Measurements from ENCODE around the gene LHPP.

LHPP gene

DNA sequence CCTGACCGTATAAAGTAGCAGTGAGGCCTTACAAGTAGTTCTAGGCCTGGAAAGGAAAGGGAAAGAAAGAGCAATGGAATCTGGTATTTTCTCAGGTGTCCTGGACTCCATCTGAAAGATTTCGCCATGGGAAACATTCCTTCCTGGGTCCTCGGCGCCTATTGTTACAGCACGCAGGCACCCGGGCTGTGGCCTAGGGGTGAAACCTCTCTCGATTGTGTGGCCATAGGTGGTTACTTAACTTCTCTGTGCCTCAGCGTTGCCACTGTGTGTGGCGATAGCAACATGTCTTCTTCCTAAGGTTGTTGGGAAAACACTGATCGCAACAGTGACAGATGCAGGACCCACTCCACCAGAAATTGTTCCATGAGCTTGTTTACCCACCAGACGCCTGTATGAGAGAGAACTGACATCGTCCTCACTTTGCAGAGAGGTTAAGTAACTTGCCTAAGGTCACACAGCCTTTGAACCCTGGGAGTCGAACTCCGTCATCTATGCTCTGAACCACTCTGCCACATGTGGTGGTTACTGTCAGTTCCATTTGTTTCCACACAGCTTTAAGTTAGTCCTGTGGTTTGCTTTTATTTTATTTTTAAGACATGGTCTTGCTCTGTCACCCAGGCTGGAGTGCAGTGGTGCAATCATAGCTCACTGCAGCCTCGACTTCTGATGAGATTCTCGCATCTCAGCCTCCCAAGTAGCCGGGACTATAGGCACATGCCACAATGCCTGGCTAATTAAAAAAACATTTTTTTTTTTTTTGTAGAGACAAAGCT, 73.4 kb downstream of the LHPP start:
- H2BK5ac ChIP-seq (ENCODE audit: low read length), result no peak overlapping the region
- no peak overlapping the region for H4K8ac ChIP-seq (ENCODE audit: low read depth, low read length)
- no peak overlapping the region for H2BK120ac ChIP-seq (ENCODE audit: low read depth, low read length)
- no peak overlapping the region for H3K27ac ChIP-seq (ENCODE audit: low read depth, low read length)
- H3K79me2 ChIP-seq (ENCODE audit: control insufficient read depth, insufficient read depth, low read length), result no peaks in the 10 kb centered on the region
- H3K4me1 ChIP-seq (ENCODE audit: control insufficient read depth, low read depth, low read length), result peaks cover 2% of the 10 kb centered on the region
- no peak overlapping the region for H3K4ac ChIP-seq (ENCODE audit: low read depth, low read length)
- DNase-seq, result no peak
- WGBS (ENCODE audit: extremely low coverage, insufficient coverage, low lambda C conversion rate), result no CpG with 5 or more reads among the region's 17 CpGs
- no peak overlapping the region for H3K18ac ChIP-seq (ENCODE audit: low read length)
- no peak overlapping the region for H4K5ac ChIP-seq (ENCODE audit: low read length)
- H2BK15ac ChIP-seq (replicated peaks; ENCODE audit: low read depth), result no peak overlapping the region
- no peaks in the 10 kb centered on the region for H3K27me3 ChIP-seq (ENCODE audit: insufficient read depth, low read length, poor library complexity)
- H2AK5ac ChIP-seq (ENCODE audit: low read length), result no peak overlapping the region
- no peak overlapping the region for H3K56ac ChIP-seq (ENCODE audit: low read length)
- H3K9ac ChIP-seq (ENCODE audit: low read length), result no peak overlapping the region
- no peaks in the 10 kb centered on the region for H3K79me1 ChIP-seq (ENCODE audit: low read length)
- H3K23ac ChIP-seq (ENCODE audit: low read length), result no peak overlapping the region
- H3K4me3 ChIP-seq (ENCODE audit: low read length), result no peak overlapping the region
- H3K4me2 ChIP-seq (ENCODE audit: low read length), result no peak overlapping the region
- H3K36me3 ChIP-seq (ENCODE audit: control insufficient read depth, insufficient read depth, low read length), result no peaks in the 10 kb centered on the region

DNA sequence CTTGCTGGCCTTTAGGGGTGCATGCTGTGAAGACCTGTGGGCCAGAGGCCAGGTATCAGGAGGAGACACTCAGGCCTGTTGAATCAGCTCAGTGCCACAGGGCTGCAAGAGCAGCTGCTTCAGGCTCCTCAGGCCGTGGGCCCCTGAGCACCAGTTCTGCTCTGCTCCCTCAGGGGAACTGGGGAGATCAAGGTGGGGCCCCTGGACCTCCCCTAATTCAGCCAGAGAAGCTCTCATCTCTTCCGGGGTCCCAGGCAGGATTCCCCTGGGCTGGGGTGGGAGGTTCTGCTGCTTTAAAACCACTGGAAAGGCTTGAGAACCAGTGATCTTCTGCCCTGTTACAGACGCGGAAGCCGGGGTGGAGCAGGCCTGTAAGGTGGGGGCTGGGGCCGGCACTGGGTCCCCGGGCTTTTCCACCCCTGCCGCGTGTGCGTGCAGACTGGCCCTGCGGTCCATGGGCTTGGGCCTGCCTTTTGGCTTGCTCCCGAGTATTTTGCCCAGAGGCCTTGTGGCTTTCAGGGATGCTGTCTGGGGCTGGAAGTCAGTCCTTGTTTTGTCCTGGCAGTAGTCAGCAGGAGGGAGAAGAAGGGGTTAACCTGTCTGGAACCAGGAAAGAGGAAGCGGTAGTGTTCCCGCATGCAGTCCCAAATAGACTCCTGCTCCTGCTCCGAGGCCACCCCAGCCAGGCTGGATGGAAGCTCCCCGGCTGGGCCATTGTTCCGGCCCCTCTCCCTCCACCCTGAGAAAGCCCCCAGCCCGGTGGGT, 74.3 kb downstream of the LHPP start:
- no peak overlapping the region for H2AK5ac ChIP-seq (ENCODE audit: low read length)

DNA sequence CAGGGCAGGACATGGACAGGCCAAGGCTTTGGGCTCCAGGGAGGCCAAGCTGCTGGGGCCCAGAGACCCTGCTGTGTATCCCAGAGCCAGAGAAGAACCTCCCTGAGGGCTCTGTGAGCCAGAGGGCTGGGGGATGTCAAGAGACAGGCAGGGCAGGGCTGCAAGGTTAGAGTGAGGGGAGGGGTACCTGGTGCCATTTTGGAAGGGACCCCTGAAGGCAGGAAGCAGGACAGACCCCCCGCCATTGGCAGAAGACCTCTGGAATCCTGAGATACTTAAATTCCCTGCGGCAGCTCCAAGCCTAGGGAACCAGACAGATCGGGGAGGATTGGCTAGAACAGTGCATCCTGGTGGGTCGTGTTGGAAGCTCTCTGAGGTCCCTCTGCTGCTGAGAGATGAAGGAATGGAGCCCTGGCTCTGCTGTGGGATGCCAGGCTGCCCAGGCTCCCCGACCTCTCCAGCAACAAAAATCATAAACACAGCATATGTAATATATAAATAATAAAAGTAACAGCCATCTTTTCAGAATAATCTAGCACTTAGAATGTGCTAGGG, 75.0 kb downstream of the LHPP start:
- no peak overlapping the region for H3K23ac ChIP-seq (ENCODE audit: low read length)
- H3K9ac ChIP-seq (ENCODE audit: low read length), result peak overlapping the region; percentile 24
- no peak overlapping the region for H4K8ac ChIP-seq (ENCODE audit: low read depth, low read length)
- peak; percentile 70 for DNase-seq
- H3K56ac ChIP-seq (ENCODE audit: low read length), result peak overlapping the region; percentile 67
- no peak overlapping the region for H2AK5ac ChIP-seq (ENCODE audit: low read length)
- no peaks in the 10 kb centered on the region for H3K27me3 ChIP-seq (ENCODE audit: insufficient read depth, low read length, poor library complexity)
- H3K4me2 ChIP-seq (ENCODE audit: low read length), result no peak overlapping the region
- H3K79me2 ChIP-seq (ENCODE audit: control insufficient read depth, insufficient read depth, low read length), result no peaks in the 10 kb centered on the region
- H3K79me1 ChIP-seq (ENCODE audit: low read length), result no peaks in the 10 kb centered on the region
- peaks cover 2% of the 10 kb centered on the region for H3K4me1 ChIP-seq (ENCODE audit: control insufficient read depth, low read depth, low read length)
- no peak overlapping the region for H3K18ac ChIP-seq (ENCODE audit: low read length)
- H2BK15ac ChIP-seq (replicated peaks; ENCODE audit: low read depth), result no peak overlapping the region
- no peak overlapping the region for H4K5ac ChIP-seq (ENCODE audit: low read length)
- H3K4ac ChIP-seq (ENCODE audit: low read depth, low read length), result no peak overlapping the region
- H3K27ac ChIP-seq (ENCODE audit: low read depth, low read length), result no peak overlapping the region
- no peak overlapping the region for H3K4me3 ChIP-seq (ENCODE audit: low read length)
- WGBS (ENCODE audit: extremely low coverage, insufficient coverage, low lambda C conversion rate), result no CpG with 5 or more reads among the region's 5 CpGs
- no peak overlapping the region for H2BK120ac ChIP-seq (ENCODE audit: low read depth, low read length)
- no peak overlapping the region for H2BK5ac ChIP-seq (ENCODE audit: low read length)
- H3K36me3 ChIP-seq (ENCODE audit: control insufficient read depth, insufficient read depth, low read length), result no peaks in the 10 kb centered on the region

More for the DNA sequence above, 74.3 kb downstream of the LHPP start:
- Histone ChIP-seq H3K56ac (ENCODE audit: low read length) (peak overlapping the region; percentile 67), H3K27ac (ENCODE audit: low read depth, low read length) (no peak overlapping the region), H3K4me1 (ENCODE audit: control insufficient read depth, low read depth, low read length) (peaks cover 2% of the 10 kb centered on the region), H3K36me3 (ENCODE audit: control insufficient read depth, insufficient read depth, low read length) (no peaks in the 10 kb centered on the region), H2BK5ac (ENCODE audit: low read length) (no peak overlapping the region), H3K79me2 (ENCODE audit: control insufficient read depth, insufficient read depth, low read length) (no peaks in the 10 kb centered on the region), H3K27me3 (ENCODE audit: insufficient read depth, low read length, poor library complexity) (no peaks in the 10 kb centered on the region), H4K5ac (ENCODE audit: low read length) (no peak overlapping the region), H3K18ac (ENCODE audit: low read length) (no peak overlapping the region), H4K8ac (ENCODE audit: low read depth, low read length) (no peak overlapping the region), H2BK120ac (ENCODE audit: low read depth, low read length) (no peak overlapping the region), H3K79me1 (ENCODE audit: low read length) (no peaks in the 10 kb centered on the region), H3K4me3 (ENCODE audit: low read length) (no peak overlapping the region), H3K9ac (ENCODE audit: low read length) (peak overlapping the region; percentile 24), H3K4me2 (ENCODE audit: low read length) (no peak overlapping the region), H3K23ac (ENCODE audit: low read length) (no peak overlapping the region), H3K4ac (ENCODE audit: low read depth, low read length) (peak overlapping the region; percentile 5), H2BK15ac (replicated peaks; ENCODE audit: low read depth) (no peak overlapping the region)
- peak; percentile 66 for DNase-seq
- WGBS (ENCODE audit: extremely low coverage, insufficient coverage, low lambda C conversion rate), result no CpG with 5 or more reads among the region's 18 CpGs

DNA sequence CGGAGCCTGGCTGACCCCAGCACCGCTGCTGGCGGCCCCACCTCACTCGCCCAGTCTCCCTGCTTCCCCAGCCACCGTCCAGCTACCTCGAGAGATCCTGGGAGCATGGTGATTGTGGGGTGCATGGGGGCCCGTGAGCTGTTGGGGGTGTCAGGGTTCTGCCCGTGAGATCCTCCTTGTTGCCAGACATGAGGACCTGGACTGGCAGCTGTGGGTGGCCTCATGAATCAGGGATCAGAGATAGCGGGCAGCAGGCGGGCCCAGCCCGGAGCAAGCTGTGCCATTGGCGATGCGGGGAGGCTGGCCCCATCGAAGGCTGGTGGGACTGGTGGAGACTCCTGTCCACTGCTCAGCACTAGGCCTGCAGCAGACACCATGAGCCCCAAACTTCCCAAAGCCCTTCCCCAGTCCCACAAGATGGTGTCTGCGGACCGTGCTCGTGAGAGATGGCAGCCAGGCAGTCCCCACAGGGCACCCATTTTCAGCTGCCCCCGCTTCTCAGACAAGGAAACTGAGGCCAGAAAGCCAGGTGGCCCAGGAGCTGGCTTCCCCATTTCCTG, 75.6 kb downstream of the LHPP start:
- Histone ChIP-seq H3K18ac (ENCODE audit: low read length) (no peak overlapping the region), H2AK5ac (ENCODE audit: low read length) (no peak overlapping the region), H3K36me3 (ENCODE audit: control insufficient read depth, insufficient read depth, low read length) (no peaks in the 10 kb centered on the region), H3K4me3 (ENCODE audit: low read length) (no peak overlapping the region), H2BK5ac (ENCODE audit: low read length) (no peak overlapping the region), H2BK120ac (ENCODE audit: low read depth, low read length) (no peak overlapping the region), H3K79me1 (ENCODE audit: low read length) (no peaks in the 10 kb centered on the region), H3K23ac (ENCODE audit: low read length) (no peak overlapping the region), H4K8ac (ENCODE audit: low read depth, low read length) (no peak overlapping the region), H3K56ac (ENCODE audit: low read length) (no peak overlapping the region), H3K4ac (ENCODE audit: low read depth, low read length) (no peak overlapping the region), H3K27ac (ENCODE audit: low read depth, low read length) (no peak overlapping the region), H3K27me3 (ENCODE audit: insufficient read depth, low read length, poor library complexity) (no peaks in the 10 kb centered on the region), H3K79me2 (ENCODE audit: control insufficient read depth, insufficient read depth, low read length) (no peaks in the 10 kb centered on the region), H3K4me1 (ENCODE audit: control insufficient read depth, low read depth, low read length) (peaks cover 2% of the 10 kb centered on the region), H2BK15ac (replicated peaks; ENCODE audit: low read depth) (no peak overlapping the region), H4K5ac (ENCODE audit: low read length) (no peak overlapping the region), H3K9ac (ENCODE audit: low read length) (no peak overlapping the region), H3K4me2 (ENCODE audit: low read length) (no peak overlapping the region)
- no peak for DNase-seq
- WGBS (ENCODE audit: extremely low coverage, insufficient coverage, low lambda C conversion rate), result no CpG with 5 or more reads among the region's 18 CpGs

DNA sequence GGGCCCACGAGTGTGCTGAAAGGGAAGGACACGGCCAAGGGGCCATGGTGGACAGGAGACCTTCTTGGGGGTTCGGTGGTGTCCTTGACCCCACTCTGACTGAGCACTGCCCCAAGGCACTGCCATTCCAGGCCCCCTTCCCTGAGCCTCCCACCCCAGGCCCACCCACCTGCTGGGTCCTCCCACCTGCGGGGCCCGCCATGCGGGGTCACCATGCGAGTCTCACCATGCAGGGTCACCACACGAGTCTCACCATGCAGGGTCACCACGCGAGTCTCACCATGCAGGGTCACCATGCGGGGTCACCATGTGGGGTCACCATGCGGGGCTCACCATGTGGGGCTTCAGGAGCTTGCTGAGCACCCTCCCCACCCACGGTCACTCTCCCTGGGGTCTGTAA, 76.3 kb downstream of the LHPP start:
- H3K4ac ChIP-seq (ENCODE audit: low read depth, low read length), result no peak overlapping the region
- H3K27ac ChIP-seq (ENCODE audit: low read depth, low read length), result no peak overlapping the region
- no peak overlapping the region for H3K23ac ChIP-seq (ENCODE audit: low read length)
- H2BK120ac ChIP-seq (ENCODE audit: low read depth, low read length), result no peak overlapping the region
- no peak overlapping the region for H3K18ac ChIP-seq (ENCODE audit: low read length)
- DNase-seq, result no peak
- H3K79me2 ChIP-seq (ENCODE audit: control insufficient read depth, insufficient read depth, low read length), result no peaks in the 10 kb centered on the region
- H3K27me3 ChIP-seq (ENCODE audit: insufficient read depth, low read length, poor library complexity), result no peaks in the 10 kb centered on the region
- no peak overlapping the region for H2BK5ac ChIP-seq (ENCODE audit: low read length)
- no peak overlapping the region for H4K5ac ChIP-seq (ENCODE audit: low read length)
- H3K79me1 ChIP-seq (ENCODE audit: low read length), result no peaks in the 10 kb centered on the region
- WGBS (ENCODE audit: extremely low coverage, insufficient coverage, low lambda C conversion rate), result no CpG with 5 or more reads among the region's 13 CpGs
- no peak overlapping the region for H3K4me3 ChIP-seq (ENCODE audit: low read length)
- H3K4me2 ChIP-seq (ENCODE audit: low read length), result no peak overlapping the region
- H3K56ac ChIP-seq (ENCODE audit: low read length), result no peak overlapping the region
- H3K9ac ChIP-seq (ENCODE audit: low read length), result no peak overlapping the region
- H2BK15ac ChIP-seq (replicated peaks; ENCODE audit: low read depth), result no peak overlapping the region
- no peak overlapping the region for H4K8ac ChIP-seq (ENCODE audit: low read depth, low read length)
- peaks cover 2% of the 10 kb centered on the region for H3K4me1 ChIP-seq (ENCODE audit: control insufficient read depth, low read depth, low read length)
- H2AK5ac ChIP-seq (ENCODE audit: low read length), result no peak overlapping the region
- no peaks in the 10 kb centered on the region for H3K36me3 ChIP-seq (ENCODE audit: control insufficient read depth, insufficient read depth, low read length)

All from mesendoderm (in vitro differentiated cells).